ENCODE measurements around the gene PABPC1L2A. TPM values are rescaled to one million over a fixed set of nuclear protein-coding genes. Genes with fewer than 3 reads are reported as not detected.

Gene PABPC1L2A
- total RNA-seq, 5 donors from 2014 or later (not counting 1 experiment from before 2014, with no cell fraction given) = not detected

Other genes with a start within 250 kb of the PABPC1L2A start
- not detected for gene FAM236C, start 166.9 kb downstream of the PABPC1L2A start, total RNA-seq
- not detected for gene FAM236A, start 141.3 kb downstream of the PABPC1L2A start, total RNA-seq
- gene DMRTC1, start 135.7 kb downstream of the PABPC1L2A start, total RNA-seq = 1 to 10 TPM in 1 of 5 donors, under 1 TPM in 4; 0.51 to 1.5 (median 0.56) TPM
- not detected for gene PABPC1L2B, start 76.6 kb downstream of the PABPC1L2A start, total RNA-seq
- 10 to 100 TPM in 3 of 5 donors, 1 to 10 TPM in 2; 2.3 to 12.8 (median 11.1) TPM for gene NAP1L2, start 135.3 kb upstream of the PABPC1L2A start, total RNA-seq

All from T-cell (primary cell).